ENCODE results near the gene CFAP157.
"Not testable (repeated sequence)": the region's sequence is repeated elsewhere in the genome, so short reads cannot be mapped to it uniquely, and the experiment has no call there.

The CFAP157 gene

GRCh38 chr9:127739614-127740330 is 33.0 kb downstream of the CFAP157 start:
- no peak for DNase-seq

- no peak for DNase-seq
These were observed 35.1 kb downstream of the CFAP157 start for GRCh38 chr9:127741831-127742434.

- DNase-seq: no peak
These were observed 35.8 kb downstream of the CFAP157 start for GRCh38 chr9:127742435-127743088.

- no peak for DNase-seq
These were observed 37.8 kb downstream of the CFAP157 start for GRCh38 chr9:127744398-127745110.

- no peak for DNase-seq
These were observed 40.3 kb downstream of the CFAP157 start for GRCh38 chr9:127746959-127747569.

GRCh38 chr9:127749090-127749787 is 42.5 kb downstream of the CFAP157 start:
- DNase-seq: no peak

GRCh38 chr9:127751269-127752054 is 44.7 kb downstream of the CFAP157 start:
- DNase-seq: no peak

GRCh38 chr9:127753148-127753547 is 46.4 kb downstream of the CFAP157 start:
- DNase-seq: no peak

GRCh38 chr9:127753622-127754021 is 46.8 kb downstream of the CFAP157 start:
- no peak for DNase-seq

GRCh38 chr9:127754099-127755060 is 47.6 kb downstream of the CFAP157 start:
- DNase-seq: no peak

GRCh38 chr9:127755061-127756060 is 48.6 kb downstream of the CFAP157 start:
- no peak for DNase-seq

- DNase-seq: no peak
These were observed 49.4 kb downstream of the CFAP157 start for GRCh38 chr9:127756233-127756632.

- not testable (repeated sequence) for DNase-seq
These were observed 50.0 kb downstream of the CFAP157 start for GRCh38 chr9:127756776-127757175.

GRCh38 chr9:127758843-127759242 is 52.1 kb downstream of the CFAP157 start:
- DNase-seq: no peak

- DNase-seq: no peak
These were observed 54.3 kb downstream of the CFAP157 start for GRCh38 chr9:127761061-127761460.

GRCh38 chr9:127761491-127761956 is 54.7 kb downstream of the CFAP157 start:
- DNase-seq: no peak

- no peak for DNase-seq
These were observed 55.4 kb downstream of the CFAP157 start for GRCh38 chr9:127762111-127762676.

GRCh38 chr9:127763918-127764384 is 57.2 kb downstream of the CFAP157 start:
- no peak for DNase-seq

Data from NCI-H1417 treated with DMSO at 0.1 percent for 48 hours (cell line).